ENCODE results near the gene VIPR2. TPM values are rescaled to one million over a fixed set of nuclear protein-coding genes. Genes with fewer than 3 reads are reported as not detected.
A peak's percentile ranks its signal among the peaks of the same experiment; 100 is the strongest.
"Not testable (repeated sequence)": the region's sequence is repeated elsewhere in the genome, so short reads cannot be mapped to it uniquely, and the experiment has no call there.

VIPR2 gene
- total and polyA plus RNA-seq, 11 donors, result 3.3 to 27.0 (median 18.5) TPM

DNA sequence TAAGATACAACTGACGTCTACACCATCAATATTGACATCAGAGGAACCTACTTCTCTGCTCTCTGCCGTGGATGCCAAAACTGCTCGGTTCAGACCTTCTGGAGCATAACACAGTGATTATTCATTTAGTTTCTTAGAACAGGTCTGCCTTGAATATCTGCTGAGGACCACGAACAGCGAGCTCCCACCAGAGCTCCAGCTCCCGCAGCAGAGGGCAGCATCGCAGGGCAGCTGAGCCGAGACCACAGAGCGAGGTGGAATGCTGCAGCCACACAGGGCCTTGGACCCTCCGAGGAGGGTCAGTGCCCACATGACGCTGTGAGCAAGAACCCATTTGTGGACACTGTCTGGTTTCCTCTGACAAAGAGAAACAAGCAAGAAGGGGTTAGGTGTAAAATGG is 6.8 kb downstream of the VIPR2 start:
- Histone ChIP-seq H3K27ac (no peak overlapping the region), H3K9me3 (no peaks in the 10 kb centered on the region), H3K4me3 (no peak overlapping the region), H3K27me3 (peaks cover 0 to 8% (median 0%) of the 10 kb centered on the region in 9 donors), H3K36me3 (peaks cover 0 to 17% (median 0%) of the 10 kb centered on the region in 9 donors), H3K4me1 (peaks cover 0 to 19% (median 6%) of the 10 kb centered on the region in 12 donors)
- TF ChIP-seq, protein P1, sequence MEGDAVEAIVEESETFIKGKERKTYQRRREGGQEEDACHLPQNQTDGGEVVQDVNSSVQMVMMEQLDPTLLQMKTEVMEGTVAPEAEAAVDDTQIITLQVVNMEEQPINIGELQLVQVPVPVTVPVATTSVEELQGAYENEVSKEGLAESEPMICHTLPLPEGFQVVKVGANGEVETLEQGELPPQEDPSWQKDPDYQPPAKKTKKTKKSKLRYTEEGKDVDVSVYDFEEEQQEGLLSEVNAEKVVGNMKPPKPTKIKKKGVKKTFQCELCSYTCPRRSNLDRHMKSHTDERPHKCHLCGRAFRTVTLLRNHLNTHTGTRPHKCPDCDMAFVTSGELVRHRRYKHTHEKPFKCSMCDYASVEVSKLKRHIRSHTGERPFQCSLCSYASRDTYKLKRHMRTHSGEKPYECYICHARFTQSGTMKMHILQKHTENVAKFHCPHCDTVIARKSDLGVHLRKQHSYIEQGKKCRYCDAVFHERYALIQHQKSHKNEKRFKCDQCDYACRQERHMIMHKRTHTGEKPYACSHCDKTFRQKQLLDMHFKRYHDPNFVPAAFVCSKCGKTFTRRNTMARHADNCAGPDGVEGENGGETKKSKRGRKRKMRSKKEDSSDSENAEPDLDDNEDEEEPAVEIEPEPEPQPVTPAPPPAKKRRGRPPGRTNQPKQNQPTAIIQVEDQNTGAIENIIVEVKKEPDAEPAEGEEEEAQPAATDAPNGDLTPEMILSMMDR (IDR thresholded peaks at IDR 0.05), result no peak
- no peak for TF ChIP-seq POLR2A (IDR thresholded peaks at IDR 0.05)
- intact Hi-C loops (cut with DNase I), result no loop called here
- DNase-seq (peak in 2 of 5 donors; percentile 9 to 11), ATAC-seq (no peak)
- 88 to 91% (median 89%) methylated on average over 11 of the region's 11 CpGs for WGBS, 4 donors

DNA sequence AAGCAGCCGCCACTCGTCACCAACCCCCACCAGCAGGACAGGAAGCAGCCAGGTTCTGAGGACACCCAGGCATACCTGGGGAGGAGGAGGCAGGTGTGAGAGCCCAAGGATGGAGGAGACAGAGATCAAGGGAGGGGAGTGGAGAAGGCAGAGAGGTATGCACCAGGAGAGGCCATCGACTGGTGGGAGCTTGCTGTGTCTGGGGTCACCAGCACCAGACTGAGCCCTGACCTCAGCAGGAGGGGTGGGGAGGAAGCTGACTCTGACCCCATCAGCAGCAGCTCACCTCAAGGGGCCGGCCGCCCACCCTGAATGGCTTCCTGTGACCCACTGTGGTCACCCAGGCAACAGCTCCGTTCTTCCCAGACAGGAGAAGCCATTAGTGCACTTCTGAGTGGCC is 7.8 kb downstream of the VIPR2 start:
- intact Hi-C loops (cut with DNase I), result no loop called here
- ATAC-seq, result no peak
- Histone ChIP-seq H3K36me3 (peaks cover 0 to 17% (median 0%) of the 10 kb centered on the region in 9 donors), H3K27me3 (no peaks in the 10 kb centered on the region), H3K4me1 (peaks cover 0 to 14% (median 2%) of the 10 kb centered on the region in 12 donors), H3K4me3 (no peak overlapping the region), H3K9me3 (no peaks in the 10 kb centered on the region), H3K27ac (no peak overlapping the region)
- 67 to 81% (median 75%) methylated on average over 6 of the region's 6 CpGs for WGBS, 4 donors
- no peak for TF ChIP-seq POLR2A (IDR thresholded peaks at IDR 0.05)
- TF ChIP-seq, protein P1 (IDR thresholded peaks at IDR 0.05), result no peak
- peak in 2 of 5 donors; percentile 9 to 17 for DNase-seq

DNA sequence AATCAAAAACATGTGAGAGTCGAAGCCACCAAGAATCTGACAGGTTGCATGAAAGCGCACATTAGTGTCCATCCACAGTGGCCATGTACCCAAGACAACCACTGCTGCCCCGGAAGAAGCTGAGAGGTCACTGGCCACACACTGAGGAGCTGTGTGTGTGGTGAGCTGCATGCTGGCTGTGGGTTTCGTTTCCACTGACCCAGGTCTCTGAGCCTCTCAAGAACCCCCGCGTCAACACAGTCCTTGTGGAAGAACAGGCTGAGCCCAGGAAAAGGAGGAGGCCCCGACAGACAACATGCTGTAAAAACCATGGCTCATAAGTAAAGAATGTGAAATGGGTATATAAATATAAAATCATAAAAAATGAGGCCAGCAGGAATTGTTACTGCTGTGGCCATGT is 8.2 kb downstream of the VIPR2 start:
- DNase-seq (peak in 2 of 5 donors; percentile 3 to 8), ATAC-seq (no peak)
- Histone ChIP-seq H3K27ac (no peak overlapping the region), H3K4me1 (peaks cover 0 to 10% (median 2%) of the 10 kb centered on the region in 12 donors), H3K27me3 (no peaks in the 10 kb centered on the region), H3K9me3 (no peaks in the 10 kb centered on the region), H3K36me3 (peaks cover 0 to 17% (median 0%) of the 10 kb centered on the region in 9 donors), H3K4me3 (no peak overlapping the region)
- no peak for TF ChIP-seq POLR2A (IDR thresholded peaks at IDR 0.05)
- TF ChIP-seq, protein P1 (IDR thresholded peaks at IDR 0.05), result no peak
- intact Hi-C loops (cut with DNase I), result no loop called here
- 73 to 88% (median 83%) methylated on average over 6 to 7 of the region's 7 CpGs for WGBS, 4 donors

DNA sequence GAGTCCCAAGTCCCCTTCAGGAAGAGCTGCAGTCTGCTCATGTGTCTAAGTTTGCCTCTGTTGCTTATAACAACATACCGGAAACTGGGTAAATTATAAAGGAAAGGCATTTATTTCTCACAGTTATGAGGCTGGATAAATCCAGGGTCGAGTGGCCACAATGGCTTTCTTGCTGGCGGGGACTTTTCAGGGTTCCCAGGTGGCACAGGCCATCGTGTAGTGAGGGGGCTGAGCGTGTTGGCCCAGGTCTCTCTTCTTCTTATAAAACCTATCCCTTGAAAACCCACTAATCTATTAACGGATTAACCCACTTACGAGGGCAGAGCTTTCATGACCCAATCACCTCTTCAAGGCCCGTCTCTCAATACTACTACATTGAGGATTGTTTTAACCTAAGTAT is 8.7 kb downstream of the VIPR2 start:
- Histone ChIP-seq H3K4me1 (peaks cover 0 to 5% (median 0%) of the 10 kb centered on the region in 12 donors), H3K4me3 (no peak overlapping the region), H3K27me3 (no peaks in the 10 kb centered on the region), H3K9me3 (no peaks in the 10 kb centered on the region), H3K36me3 (peaks cover 0 to 17% (median 0%) of the 10 kb centered on the region in 9 donors), H3K27ac (no peak overlapping the region)
- DNase-seq (no peak), ATAC-seq (no peak)
- intact Hi-C loops (cut with DNase I), result no loop called here
- 87 to 95% (median 92%) methylated on average over 8 of the region's 8 CpGs for WGBS, 4 donors
- TF ChIP-seq, protein P1 (IDR thresholded peaks at IDR 0.05), result no peak
- TF ChIP-seq POLR2A (IDR thresholded peaks at IDR 0.05), result no peak

DNA sequence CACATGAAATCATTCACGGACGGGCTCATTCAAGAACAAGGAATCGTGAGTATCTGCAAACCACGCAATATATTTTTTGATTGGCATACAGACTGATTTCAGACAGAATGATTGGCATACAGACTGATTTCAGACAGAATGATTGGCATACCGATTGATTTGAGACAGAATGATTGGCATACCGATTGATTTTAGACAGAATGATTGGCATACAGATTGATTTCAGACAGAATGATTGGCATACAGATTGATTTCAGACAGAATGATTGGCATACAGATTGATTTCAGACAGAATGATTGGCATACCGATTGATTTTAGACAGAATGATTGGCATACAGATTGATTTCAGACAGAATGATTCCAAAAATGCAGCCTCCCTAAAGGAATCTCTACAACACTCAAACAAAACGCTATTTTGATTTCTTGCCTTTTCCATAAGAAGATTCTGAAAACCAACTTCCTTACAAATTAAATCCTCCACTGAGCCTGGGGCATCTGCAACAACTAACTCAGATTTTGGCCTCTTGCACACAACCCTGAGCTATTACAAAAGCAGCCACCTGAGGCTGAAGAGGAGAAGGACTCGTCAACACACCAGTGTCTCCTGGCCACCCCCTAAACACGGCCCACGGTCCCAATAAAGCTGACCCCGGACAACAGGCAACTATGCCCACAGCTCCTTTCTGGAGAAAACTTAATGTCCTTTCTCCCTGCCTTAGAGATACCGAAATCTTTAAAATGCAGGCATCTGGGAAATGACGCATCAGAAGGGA is 11.8 kb downstream of the VIPR2 start:
- H3K9me3 ChIP-seq; H3K4me1 ChIP-seq; ATAC-seq; H3K36me3 ChIP-seq; H3K4me3 ChIP-seq; intact Hi-C loops (cut with DNase I); H3K27me3 ChIP-seq; H3K27ac ChIP-seq: not testable (repeated sequence)
- 88 to 90% (median 88%) methylated on average over 11 to 14 of the region's 14 CpGs for WGBS, 4 donors
- DNase-seq, result peak in 1 of 5 donors; percentile 8
